Endodermal cell (in vitro differentiated cells): ENCODE measurements around the gene PLEKHG4B. TPM values are rescaled to one million over a fixed set of nuclear protein-coding genes. Genes with fewer than 3 reads are reported as not detected.

Experiments used
- DNase-seq: peaks from one replicate; pipeline ENCODE4 v3.0.0-alpha.2; 2017
- H3K27ac ChIP-seq: 2 replicates; pipeline ENCODE4 v1.5.1; 2013; ENCODE audit warnings: mild to moderate bottlenecking, low read depth, low read length, moderate library complexity
- H3K27me3 ChIP-seq: 2 replicates; pipeline ENCODE4 v1.6.1; 2013; ENCODE audit warnings: mild to moderate bottlenecking, low read length, moderate library complexity; ENCODE audit not compliant: insufficient read depth, control insufficient read depth, poor library complexity, severe bottlenecking
- H3K36me3 ChIP-seq: 2 replicates; pipeline ENCODE4 v1.7.0; 2013; ENCODE audit warnings: mild to moderate bottlenecking, low read length, moderate library complexity; ENCODE audit not compliant: control insufficient read depth, insufficient read depth
- H3K4me1 ChIP-seq: one replicate; pipeline ENCODE4 v1.7.0; 2013; ENCODE audit warnings: low read length; ENCODE audit not compliant: control insufficient read depth, insufficient read depth
- H3K4me3 ChIP-seq: 2 replicates; pipeline ENCODE4 v1.5.1; 2013; ENCODE audit warnings: mild to moderate bottlenecking, low read length, moderate library complexity
- H3K9ac ChIP-seq: 2 replicates; pipeline ENCODE4 v1.6.1; 2013; ENCODE audit warnings: mild to moderate bottlenecking, low read length, moderate library complexity; ENCODE audit not compliant: poor library complexity, severe bottlenecking; ENCODE audit errors: extremely low read depth
- H3K9me3 ChIP-seq: 2 replicates; pipeline ENCODE4 v1.6.1; 2013; ENCODE audit warnings: mild to moderate bottlenecking, low read length, moderate library complexity; ENCODE audit not compliant: control insufficient read depth
- H3K27ac Mint-ChIP-seq: 2 replicates; pipeline ENCODE4 v1.8.0; 2020; ENCODE audit warnings: mixed read lengths
- H3K27me3 Mint-ChIP-seq: 2 replicates; pipeline ENCODE4 v1.8.0; 2021; ENCODE audit warnings: mild to moderate bottlenecking, mixed read lengths; ENCODE audit not compliant: insufficient read depth
- H3K36me3 Mint-ChIP-seq: 2 replicates; pipeline ENCODE4 v1.8.0; 2020; ENCODE audit warnings: low read depth, mixed read lengths
- H3K4me1 Mint-ChIP-seq: 2 replicates; pipeline ENCODE4 v1.8.0; 2020; ENCODE audit warnings: mixed read lengths
- H3K4me3 Mint-ChIP-seq: 2 replicates; pipeline ENCODE4 v1.8.0; 2020; ENCODE audit warnings: mild to moderate bottlenecking, moderate library complexity, mixed read lengths
- H3K9me3 Mint-ChIP-seq: 2 replicates; pipeline ENCODE4 v1.8.0; 2020; ENCODE audit warnings: mild to moderate bottlenecking, mixed read lengths
- CTCF ChIP-seq: fragments of 200-600 bp; sonication (generic); conservative IDR thresholded peaks from 2 replicates; pipeline ENCODE4 v1.5.0; 2021; ENCODE audit warnings: antibody characterized with exemption, mild to moderate bottlenecking
- WGBS, 2 experiments: methylation state at CpG; one replicate each; pipeline versions ENCODE4 v1.1.5 to v1.1.7; 2013; ENCODE audit warnings: missing lambda C conversion rate in 2 of 2, mixed read lengths in 1 of 2; ENCODE audit not compliant: insufficient coverage in 1 of 2, insufficient read length in 1 of 2; 5-methylcytosine and 5-hydroxymethylcytosine counted together
- total RNA-seq, 2 donors: library from RNA; stranded (reverse); fragmentation: NEBNext Ultra II Directional in 1 of 2; extraction: Animal tissue kit (Norgen Biotek cat#: 25700) in 1 of 2; gene quantifications; 2 replicates in 1 of 2; 3 replicates in 1 of 2; pipeline ENCODE4 v1.2.1, GENCODE V29; 2021

PLEKHG4B gene
- total RNA-seq, 2 donors from 2014 or later, result 16.3 to 22.8 TPM

- H3K36me3 Mint-ChIP-seq, result peaks cover 2% of the 10 kb centered on the region
- H3K9ac ChIP-seq, result no peak overlapping the region
- no peaks in the 10 kb centered on the region for H3K4me1 Mint-ChIP-seq
- no peak overlapping the region for H3K4me3 Mint-ChIP-seq
- H3K27me3 ChIP-seq, result no peaks in the 10 kb centered on the region
- H3K27ac ChIP-seq, result no peak overlapping the region
- H3K4me3 ChIP-seq, result no peak overlapping the region
- 95% methylated on average over 13 to 16 of the region's 16 CpGs for WGBS, 2 experiments
- DNase-seq, result no peak
- no peaks in the 10 kb centered on the region for H3K4me1 ChIP-seq
- peaks cover 3% of the 10 kb centered on the region for H3K9me3 Mint-ChIP-seq
- no peak for TF ChIP-seq CTCF
- peak overlapping the region; percentile 12 for H3K27ac Mint-ChIP-seq
- H3K36me3 ChIP-seq, result no peaks in the 10 kb centered on the region
- H3K27me3 Mint-ChIP-seq, result peaks cover 21% of the 10 kb centered on the region
- H3K9me3 ChIP-seq, result no peaks in the 10 kb centered on the region
Measured at GRCh38 chr5:73768-74502, 18.0 kb upstream of the PLEKHG4B start.

- no peaks in the 10 kb centered on the region for H3K4me1 Mint-ChIP-seq
- Histone ChIP-seq H3K4me3 (no peak overlapping the region), H3K27ac (no peak overlapping the region), H3K27me3 (no peaks in the 10 kb centered on the region), H3K4me1 (no peaks in the 10 kb centered on the region), H3K36me3 (no peaks in the 10 kb centered on the region), H3K9me3 (no peaks in the 10 kb centered on the region), H3K9ac (no peak overlapping the region)
- no peak for DNase-seq
- peaks cover 22% of the 10 kb centered on the region for H3K27me3 Mint-ChIP-seq
- H3K36me3 Mint-ChIP-seq, result no peaks in the 10 kb centered on the region
- WGBS, 2 experiments, result 93 to 96% methylated on average over 9 to 15 of the region's 15 CpGs
- no peaks in the 10 kb centered on the region for H3K9me3 Mint-ChIP-seq
- H3K4me3 Mint-ChIP-seq, result no peak overlapping the region
- peak overlapping the region; percentile 12 for H3K27ac Mint-ChIP-seq
- no peak for TF ChIP-seq CTCF
Measured at GRCh38 chr5:74503-75109, 17.4 kb upstream of the PLEKHG4B start.

GRCh38 chr5:75331-76320 is 16.3 kb upstream of the PLEKHG4B start:
- no peaks in the 10 kb centered on the region for H3K36me3 Mint-ChIP-seq
- H3K9me3 ChIP-seq, result no peaks in the 10 kb centered on the region
- no peaks in the 10 kb centered on the region for H3K4me1 ChIP-seq
- DNase-seq, result no peak
- no peak for TF ChIP-seq CTCF
- 89 to 94% methylated on average over 20 to 31 of the region's 31 CpGs for WGBS, 2 experiments
- no peaks in the 10 kb centered on the region for H3K9me3 Mint-ChIP-seq
- no peaks in the 10 kb centered on the region for H3K27me3 ChIP-seq
- H3K36me3 ChIP-seq, result no peaks in the 10 kb centered on the region
- H3K27ac ChIP-seq, result no peak overlapping the region
- H3K4me1 Mint-ChIP-seq, result no peaks in the 10 kb centered on the region
- H3K4me3 Mint-ChIP-seq, result no peak overlapping the region
- peaks cover 25% of the 10 kb centered on the region for H3K27me3 Mint-ChIP-seq
- H3K9ac ChIP-seq, result no peak overlapping the region
- H3K4me3 ChIP-seq, result no peak overlapping the region
- H3K27ac Mint-ChIP-seq, result no peak overlapping the region
